BJ (cell line): ENCODE measurements around the gene TMEM250. TPM values are rescaled to one million over a fixed set of nuclear protein-coding genes. Genes with fewer than 3 reads are reported as not detected.

Source experiments
- CTCF ChIA-PET: fragments of 350-600 bp; formaldehyde crosslinking; extraction: SDS; loops from one replicate; lab custom pipeline; 2021; ENCODE audit warnings: antibody characterized with exemption, inconsistent platforms; lab: Yijun Ruan, JAX
- POLR2A ChIA-PET: fragments of 300-600 bp; sonication (Branson Sonifier 250); formaldehyde crosslinking; extraction: SDS; loops from one replicate; lab custom pipeline; 2021; ENCODE audit warnings: antibody characterized with exemption; lab: Charles Lee
- DNase-seq: peaks from one replicate; pipeline ENCODE4 v3.0.0-alpha.2; 2011; ENCODE audit warnings: low read depth
- H3K27me3 ChIP-seq: 2 replicates; pipeline ENCODE4 v1.6.0; 2011; ENCODE audit warnings: low read length; ENCODE audit not compliant: control insufficient read depth, insufficient read depth
- H3K36me3 ChIP-seq: 2 replicates; pipeline ENCODE4 v1.5.1; 2011; ENCODE audit warnings: low read length; ENCODE audit not compliant: control insufficient read depth, insufficient read depth
- H3K4me3 ChIP-seq: 2 replicates; pipeline ENCODE4 v1.5.1; 2011; ENCODE audit warnings: low read depth, mild to moderate bottlenecking, control low read depth, low read length
- CTCF ChIP-seq: IDR thresholded peaks from 2 replicates; pipeline ENCODE4 v1.5.1; 2011; ENCODE audit warnings: low read depth, mild to moderate bottlenecking, control low read depth, inconsistent platforms, low read length, moderate library complexity; ENCODE audit not compliant: insufficient read depth
- polyA plus RNA-seq: library from polyadenylated mRNA; depleted of rRNA; stranded (reverse); fragments of >200 nt; gene quantifications from 2 replicates; pipeline ENCODE4 v1.2.3, GENCODE V29; 2011

TMEM250 gene
- polyA plus RNA-seq, 1 experiment: 20.7 TPM

GRCh38 chr9:136080716-136081112 lies 38.0 kb downstream of the TMEM250 start:
- TF ChIP-seq CTCF: no peak
- POLR2A ChIA-PET: no interaction called here
- CTCF ChIA-PET: interaction anchor here (1.5 kb wide), 1 partner anchor 10 kb away, joined by 6 read pairs; no protein-coding TSS in a partner anchor

GRCh38 chr9:136079916-136080246 lies 38.8 kb downstream of the TMEM250 start:
- Histone ChIP-seq H3K4me3 (no peak overlapping the region), H3K27me3 (no peaks in the 10 kb centered on the region), H3K36me3 (peaks cover 4% of the 10 kb centered on the region; the same call in 1 of the 2 replicates)
- POLR2A ChIA-PET: no interaction called here
- no peak for DNase-seq
- CTCF ChIA-PET: interaction anchor here (1.9 kb wide), 1 partner anchor 113 kb away, joined by 5 read pairs; no protein-coding TSS in a partner anchor
- TF ChIP-seq CTCF: no peak

More at GRCh38 chr9:136080716-136081112, 38.0 kb downstream of the TMEM250 start:
- H3K36me3 ChIP-seq: peaks cover 4% of the 10 kb centered on the region; the same call in 1 of the 2 replicates
- no peak for DNase-seq
- no peaks in the 10 kb centered on the region for H3K27me3 ChIP-seq
- no peak overlapping the region for H3K4me3 ChIP-seq

- no peak for TF ChIP-seq CTCF
- Histone ChIP-seq H3K4me3 (no peak overlapping the region), H3K27me3 (no peaks in the 10 kb centered on the region), H3K36me3 (peaks cover 6% of the 10 kb centered on the region)
- DNase-seq: no peak
- POLR2A ChIA-PET: no interaction called here
- CTCF ChIA-PET: interaction anchor here (1.9 kb wide), 1 partner anchor 112 kb away, joined by 5 read pairs; no protein-coding TSS in a partner anchor
Measured at GRCh38 chr9:136079211-136079915, 39.3 kb downstream of the TMEM250 start.

GRCh38 chr9:136078498-136079011 lies 40.1 kb downstream of the TMEM250 start:
- no peaks in the 10 kb centered on the region for H3K27me3 ChIP-seq

More at GRCh38 chr9:136078498-136079011, 40.1 kb downstream of the TMEM250 start:
- H3K4me3 ChIP-seq: no peak overlapping the region
- ChIA-PET CTCF (interaction anchor here (1.9 kb wide), 1 partner anchor 111 kb away, joined by 5 read pairs; no protein-coding TSS in a partner anchor), POLR2A (no interaction called here)
- no peak for DNase-seq
- H3K36me3 ChIP-seq: peaks cover 3% of the 10 kb centered on the region
- no peak for TF ChIP-seq CTCF
